HG03520 (cell line): ENCODE data around the gene BPIFB1.

Source experiments
- ATAC-seq: cut with Tn5 transposase; IDR thresholded peaks from one replicate; pipeline ENCODE4 v1.9.1; 2021; ENCODE audit warnings: mild to moderate bottlenecking, moderate library complexity; ENCODE audit not compliant: unreplicated experiment

BPIFB1 gene

DNA sequence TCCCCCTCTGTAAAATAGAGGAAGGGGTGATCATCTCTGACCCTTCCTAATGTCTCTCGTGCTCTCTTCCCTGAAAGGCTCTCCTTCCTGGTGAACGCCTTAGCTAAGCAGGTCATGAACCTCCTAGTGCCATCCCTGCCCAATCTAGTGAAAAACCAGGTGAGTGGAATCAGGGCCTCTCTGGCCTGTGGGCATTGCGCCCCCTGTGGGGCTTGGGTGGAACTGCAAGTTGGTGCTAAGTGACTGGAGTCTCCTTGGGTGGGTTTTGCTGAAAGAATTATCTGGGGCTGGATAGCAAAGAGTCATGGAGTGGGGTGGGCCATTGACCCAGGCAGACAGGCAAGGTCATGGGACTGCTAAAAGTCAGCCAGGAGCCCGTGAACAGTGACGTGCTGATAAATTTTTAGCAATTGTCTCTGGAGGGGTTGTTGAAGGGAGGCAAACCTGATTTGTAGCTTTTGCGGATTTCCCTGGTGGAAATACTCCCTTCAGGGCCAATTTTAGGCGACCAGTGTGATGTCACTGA lies 8.9 kb downstream of the BPIFB1 start:
- no peak for ATAC-seq

- no peak for ATAC-seq
These were observed 13.2 kb downstream of the BPIFB1 start for GRCh38 chr20:33296206-33296605.

- ATAC-seq: no peak
These were observed 15.4 kb downstream of the BPIFB1 start for GRCh38 chr20:33298391-33298790.

DNA sequence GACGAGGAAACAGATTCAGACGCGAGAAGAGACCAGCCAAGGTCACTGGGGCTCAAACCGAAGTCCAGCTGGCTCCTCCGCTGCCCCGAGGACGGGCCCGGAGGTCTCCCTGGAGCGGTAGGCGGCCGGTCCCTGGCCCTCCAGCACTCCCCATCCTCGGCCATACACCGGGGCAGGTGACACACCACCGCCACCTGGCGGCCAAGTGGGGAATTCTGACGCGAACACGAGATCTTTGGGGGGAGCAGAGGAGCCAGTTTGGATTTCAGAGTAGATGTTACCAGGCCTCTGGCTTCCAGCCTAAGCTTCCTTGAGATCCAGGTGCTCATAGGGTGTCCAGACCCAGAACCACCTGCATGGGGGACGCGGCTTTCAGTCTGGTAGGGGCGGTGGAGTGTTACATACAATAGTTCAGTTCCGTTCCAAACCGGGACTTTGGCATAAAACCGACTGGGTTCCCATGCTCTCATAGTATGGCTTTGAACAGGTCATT lies 16.1 kb downstream of the BPIFB1 start:
- ATAC-seq: no peak

- no peak for ATAC-seq
These were observed 18.3 kb downstream of the BPIFB1 start for GRCh38 chr20:33301192-33301930.

- ATAC-seq: no peak
These were observed 20.6 kb downstream of the BPIFB1 start for GRCh38 chr20:33303595-33303994.

- no peak for ATAC-seq
These were observed 21.0 kb downstream of the BPIFB1 start for GRCh38 chr20:33304046-33304445.

- no peak for ATAC-seq
These were observed 22.6 kb downstream of the BPIFB1 start for GRCh38 chr20:33305589-33306057.

GRCh38 chr20:33306228-33306627 lies 23.2 kb downstream of the BPIFB1 start:
- no peak for ATAC-seq

DNA sequence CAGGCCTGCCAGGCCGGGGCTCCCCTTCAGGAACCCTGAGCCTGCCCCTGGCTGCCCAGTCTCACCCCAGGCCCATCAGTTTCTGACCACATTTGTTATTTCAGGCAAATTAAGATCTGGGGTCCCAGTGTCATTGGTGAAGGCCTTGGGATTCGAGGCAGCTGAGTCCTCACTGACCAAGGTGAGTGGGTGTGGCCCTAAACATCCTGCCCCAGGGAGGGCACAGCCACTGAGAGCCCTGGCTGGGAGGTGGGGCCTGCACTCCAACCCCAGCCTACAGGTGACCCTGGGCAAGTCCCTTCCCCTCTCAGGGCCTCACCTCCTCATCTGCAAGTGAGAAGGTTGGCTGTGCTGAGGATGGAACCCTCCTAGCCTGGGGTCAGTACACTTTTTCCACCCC lies 23.8 kb downstream of the BPIFB1 start:
- no peak for ATAC-seq

- ATAC-seq: no peak
These were observed 25.7 kb downstream of the BPIFB1 start for GRCh38 chr20:33308668-33309067.

DNA sequence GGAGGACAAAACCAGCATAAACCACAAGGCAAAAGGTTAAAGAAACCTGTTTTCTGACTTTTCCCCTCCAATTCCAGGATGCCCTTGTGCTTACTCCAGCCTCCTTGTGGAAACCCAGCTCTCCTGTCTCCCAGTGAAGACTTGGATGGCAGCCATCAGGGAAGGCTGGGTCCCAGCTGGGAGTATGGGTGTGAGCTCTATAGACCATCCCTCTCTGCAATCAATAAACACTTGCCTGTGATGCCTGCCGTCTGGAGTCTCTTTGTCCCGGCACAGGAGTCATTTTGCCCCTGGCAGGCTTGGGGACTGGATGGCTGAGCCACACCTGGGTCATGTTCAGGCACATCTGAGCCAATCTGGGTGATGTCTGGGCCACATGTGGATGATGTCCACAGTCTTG lies 26.6 kb downstream of the BPIFB1 start:
- ATAC-seq: no peak

GRCh38 chr20:33310327-33310899 lies 27.4 kb downstream of the BPIFB1 start:
- ATAC-seq: no peak

GRCh38 chr20:33311011-33311410 lies 28.0 kb downstream of the BPIFB1 start:
- ATAC-seq: no peak

DNA sequence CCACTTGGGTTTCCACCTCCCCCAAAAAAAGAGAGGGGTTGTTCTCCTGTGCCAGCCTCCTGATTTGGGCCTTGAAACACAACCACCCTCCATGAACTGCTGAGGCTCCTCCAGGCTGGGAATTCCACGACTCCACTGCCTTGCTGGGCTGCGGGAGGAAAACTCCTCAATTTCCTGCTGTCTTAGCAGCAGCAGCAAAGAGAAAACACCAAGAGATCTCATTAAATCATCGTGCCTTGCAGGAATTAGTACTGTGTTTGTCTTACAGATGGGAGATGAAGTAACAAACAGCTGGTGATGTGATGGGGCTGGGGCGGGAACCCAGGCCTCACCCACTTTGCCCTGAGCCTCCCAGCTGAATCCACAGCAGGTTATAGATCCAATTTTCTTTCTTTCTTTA lies 29.0 kb downstream of the BPIFB1 start:
- ATAC-seq: no peak

DNA sequence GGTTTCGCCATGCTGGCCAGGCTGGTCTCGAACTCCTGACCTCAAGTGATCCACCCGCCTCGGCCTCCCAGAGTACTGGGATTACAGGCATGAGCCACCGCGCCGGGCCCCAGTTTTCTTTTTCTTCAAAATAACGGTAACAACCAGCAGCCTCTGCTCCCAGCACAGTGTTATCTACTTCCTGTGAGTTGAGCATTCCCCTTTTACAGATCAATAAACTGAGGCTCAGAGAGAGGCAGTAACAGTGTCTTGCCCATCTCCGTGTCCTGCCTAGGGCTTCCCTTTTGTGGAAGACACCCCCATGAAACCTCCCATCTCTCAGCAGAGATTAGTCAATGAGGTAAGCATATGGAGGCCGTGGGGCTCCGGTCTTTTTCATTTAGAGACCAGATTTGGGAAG lies 29.6 kb downstream of the BPIFB1 start:
- no peak for ATAC-seq

- no peak for ATAC-seq
These were observed 30.8 kb downstream of the BPIFB1 start for GRCh38 chr20:33313686-33314314.

GRCh38 chr20:33316343-33316742 lies 33.3 kb downstream of the BPIFB1 start:
- ATAC-seq: no peak

GRCh38 chr20:33316958-33317357 lies 33.9 kb downstream of the BPIFB1 start:
- ATAC-seq: no peak

DNA sequence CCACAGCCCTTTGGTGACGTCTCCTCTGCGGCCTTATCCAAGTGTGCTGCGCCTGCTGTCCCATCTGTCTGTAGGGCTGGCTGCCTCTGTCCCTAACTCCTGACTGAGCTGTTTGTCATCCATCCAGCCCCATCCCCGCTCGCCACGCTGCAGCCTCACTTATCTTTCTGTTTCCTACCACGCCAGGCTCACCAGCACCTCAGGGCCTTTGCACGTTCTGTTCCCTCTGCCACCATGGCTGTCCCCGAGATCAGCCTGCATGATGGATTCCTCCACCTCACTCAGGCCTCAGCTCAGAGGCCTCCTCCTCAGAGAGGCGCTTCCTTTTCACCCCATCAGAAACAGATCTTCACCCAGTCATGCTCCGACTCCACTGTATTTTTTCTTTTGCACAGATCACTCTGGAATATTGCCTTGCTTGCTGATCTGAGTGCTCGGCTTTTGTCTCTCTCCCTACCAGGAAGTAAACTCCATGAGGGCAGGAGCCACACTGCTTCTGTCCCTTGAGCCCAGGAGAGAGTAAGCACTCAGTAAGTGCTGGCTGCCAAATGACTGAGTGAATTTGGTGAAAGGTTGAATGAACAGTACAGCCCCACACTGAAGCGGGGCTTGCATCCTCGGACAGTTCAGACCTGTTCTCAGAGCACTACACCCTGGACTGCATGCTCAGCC lies 34.5 kb downstream of the BPIFB1 start:
- no peak for ATAC-seq

- no peak for ATAC-seq
These were observed 35.0 kb downstream of the BPIFB1 start for GRCh38 chr20:33318096-33318429.
